Measurements from ENCODE around the gene RNU5D-1.
"Not testable (repeated sequence)": the region's sequence is repeated elsewhere in the genome, so short reads cannot be mapped to it uniquely, and the experiment has no call there.

Gene RNU5D-1

GRCh38 chr1:44730741-44731512, at the start of gene RNU5D-1:
Gene RNU5D-1, minus strand, starts transcription at chr1:44731170.
- peak; percentile 97 for DNase-seq (ENCODE audit: low spot score)

- no peak for DNase-seq (ENCODE audit: low spot score)
Measured at GRCh38 chr1:44780583-44781121, 49.7 kb upstream of the RNU5D-1 start.

- no peak for DNase-seq (ENCODE audit: low spot score)
Measured at GRCh38 chr1:44778705-44779576, 48.0 kb upstream of the RNU5D-1 start.

GRCh38 chr1:44777969-44778635, 47.1 kb upstream of the RNU5D-1 start:
- DNase-seq (ENCODE audit: low spot score): no peak

- DNase-seq (ENCODE audit: low spot score): no peak
Measured at GRCh38 chr1:44777547-44777946, 46.6 kb upstream of the RNU5D-1 start.

- no peak for DNase-seq (ENCODE audit: low spot score)
Measured at GRCh38 chr1:44776730-44777068, 45.7 kb upstream of the RNU5D-1 start.

- DNase-seq (ENCODE audit: low spot score): peak; percentile 40
Measured at GRCh38 chr1:44775930-44776729, 45.2 kb upstream of the RNU5D-1 start.

GRCh38 chr1:44775078-44775929, 44.3 kb upstream of the RNU5D-1 start, which contains the start of gene RPS8:
Gene RPS8, plus strand, starts transcription at chr1:44775540. Its CDS starts 57 bp downstream, at chr1:44775597.
- DNase-seq (ENCODE audit: low spot score): peak; percentile 92

GRCh38 chr1:44766421-44766820, 35.5 kb upstream of the RNU5D-1 start:
- not testable (repeated sequence) for DNase-seq (ENCODE audit: low spot score)

GRCh38 chr1:44760876-44761275, 29.9 kb upstream of the RNU5D-1 start:
- no peak for DNase-seq (ENCODE audit: low spot score)

- no peak for DNase-seq (ENCODE audit: low spot score)
Measured at GRCh38 chr1:44759077-44759476, 28.1 kb upstream of the RNU5D-1 start.

GRCh38 chr1:44757420-44757819, 26.4 kb upstream of the RNU5D-1 start:
- DNase-seq (ENCODE audit: low spot score): no peak

- no peak for DNase-seq (ENCODE audit: low spot score)
Measured at GRCh38 chr1:44747878-44748277, 16.9 kb upstream of the RNU5D-1 start.

GRCh38 chr1:44743211-44743610, 12.2 kb upstream of the RNU5D-1 start:
- DNase-seq (ENCODE audit: low spot score): no peak

- DNase-seq (ENCODE audit: low spot score): no peak
Measured at GRCh38 chr1:44740179-44740617, 9.2 kb upstream of the RNU5D-1 start.

- peak; percentile 96 for DNase-seq (ENCODE audit: low spot score)
Measured at GRCh38 chr1:44739307-44740178, 8.6 kb upstream of the RNU5D-1 start, which contains the start of gene KIF2C. Gene KIF2C, plus strand, starts transcription at chr1:44739837. Its CDS starts 96 bp downstream, at chr1:44739933.

GRCh38 chr1:44738953-44739306, 8.0 kb upstream of the RNU5D-1 start:
- DNase-seq (ENCODE audit: low spot score): not testable (repeated sequence)

- no peak for DNase-seq (ENCODE audit: low spot score)
Measured at GRCh38 chr1:44735992-44736391, 5.0 kb upstream of the RNU5D-1 start.

GRCh38 chr1:44733784-44734183, 2.8 kb upstream of the RNU5D-1 start:
- DNase-seq (ENCODE audit: low spot score): no peak

Measured in CD4-positive, alpha-beta T cell treated with Interleukin-2 at 100 ng/mL for 4 hours (primary cell).